PFSK-1 (cell line): ENCODE data around the gene GCAT.

ENCODE experiments used
- POLR2AphosphoS5 ChIP-seq: IDR thresholded peaks from 2 replicates; pipeline ENCODE4 v1.6.1; 2012; ENCODE audit warnings: low read depth, mild to moderate bottlenecking, control low read depth, low read length, moderate library complexity
- REST ChIP-seq, 2 experiments: IDR thresholded peaks; 2 replicates each; pipeline versions ENCODE4 v1.6.1 to v1.8.0; 2011 to 2012; ENCODE audit warnings: low read depth in 2 of 2, low read length in 2 of 2, control low read depth in 1 of 2, inconsistent platforms in 1 of 2, mild to moderate bottlenecking in 1 of 2, moderate library complexity in 1 of 2; ENCODE audit not compliant: insufficient read depth in 1 of 2
- SIN3A ChIP-seq: IDR thresholded peaks from 2 replicates; pipeline ENCODE4 v1.6.1; 2012; ENCODE audit warnings: mild to moderate bottlenecking, low read length, moderate library complexity, borderline replicate concordance; ENCODE audit not compliant: insufficient read depth
- TAF1 ChIP-seq: IDR thresholded peaks from 2 replicates; pipeline ENCODE4 v1.6.1; 2012; ENCODE audit warnings: low read length, control low read depth, borderline replicate concordance; ENCODE audit not compliant: insufficient read depth

GRCh38 chr22:37802310-37803194 is 5.2 kb upstream of the GCAT start:
- no peak for TF ChIP-seq POLR2AphosphoS5
- TF ChIP-seq TAF1 = no peak
- TF ChIP-seq REST (IDR thresholded peaks at IDR 0.05; ENCODE audit: insufficient read depth in 1 of 2, low read depth in 2 of 2, low read length in 2 of 2) = no peak
- TF ChIP-seq SIN3A = no peak
